Endothelial cell (in vitro differentiated cells): ENCODE data around the gene ELAVL3. TPM values are rescaled to one million over a fixed set of nuclear protein-coding genes. Genes with fewer than 3 reads are reported as not detected.
"Not testable (repeated sequence)": the region's sequence is repeated elsewhere in the genome, so short reads cannot be mapped to it uniquely, and the experiment has no call there.

ENCODE experiments used
- DNase-seq: peaks from one replicate; pipeline ENCODE4 v3.0.0; 2021; ENCODE audit warnings: low spot score
- H3K27ac Mint-ChIP-seq: one replicate; pipeline ENCODE4 v1.8.0; 2021; ENCODE audit warnings: mixed read lengths, inconsistent platforms; ENCODE audit not compliant: unreplicated experiment
- H3K27me3 Mint-ChIP-seq: one replicate; pipeline ENCODE4 v1.8.0; 2021; ENCODE audit warnings: mild to moderate bottlenecking, moderate library complexity, mixed read lengths, inconsistent platforms; ENCODE audit not compliant: unreplicated experiment
- H3K36me3 Mint-ChIP-seq: one replicate; pipeline ENCODE4 v1.8.0; 2021; ENCODE audit warnings: mild to moderate bottlenecking, low read depth, mixed read lengths, inconsistent platforms; ENCODE audit not compliant: unreplicated experiment
- H3K4me1 Mint-ChIP-seq: one replicate; pipeline ENCODE4 v1.8.0; 2021; ENCODE audit warnings: mild to moderate bottlenecking, mixed read lengths, inconsistent platforms; ENCODE audit not compliant: unreplicated experiment
- H3K4me3 Mint-ChIP-seq: one replicate; pipeline ENCODE4 v1.8.0; 2021; ENCODE audit warnings: mild to moderate bottlenecking, mixed read lengths, inconsistent platforms; ENCODE audit not compliant: unreplicated experiment
- H3K9me3 Mint-ChIP-seq: one replicate; pipeline ENCODE4 v1.8.0; 2021; ENCODE audit warnings: mixed read lengths, inconsistent platforms; ENCODE audit not compliant: unreplicated experiment
- CTCF ChIP-seq: fragments of 200-600 bp; sonication (generic); IDR thresholded peaks from one replicate; pipeline ENCODE4 v1.5.0; 2021; ENCODE audit warnings: antibody characterized with exemption; ENCODE audit not compliant: unreplicated experiment
- total RNA-seq: library from RNA; stranded (reverse); fragmentation: NEBNext Ultra II Directional; extraction: Animal tissue kit (Norgen Biotek cat#: 25700); gene quantifications from one replicate; pipeline ENCODE4 v1.2.1, GENCODE V29; 2021; ENCODE audit not compliant: unreplicated experiment

ELAVL3 gene
- total RNA-seq, 1 donor from 2014 or later, result 0.54 TPM

- TF ChIP-seq CTCF, result no peak
- DNase-seq, result peak; percentile 40
- Mint-ChIP-seq H3K4me1 (peaks cover 16% of the 10 kb centered on the region), H3K4me3 (peak overlapping the region; percentile 99), H3K36me3 (peaks cover 4% of the 10 kb centered on the region), H3K27ac (peak overlapping the region; percentile 100), H3K9me3 (no peaks in the 10 kb centered on the region), H3K27me3 (peaks cover 17% of the 10 kb centered on the region)
Observed at GRCh38 chr19:11435833-11436313, 45.0 kb downstream of the ELAVL3 start.

- no peaks in the 10 kb centered on the region for H3K9me3 Mint-ChIP-seq
- DNase-seq, result peak; percentile 99
- peak within 1 kb of the TSS; percentile 100 for H3K27ac Mint-ChIP-seq
- H3K4me1 Mint-ChIP-seq, result peaks cover 16% of the 10 kb centered on the region
- peak within 1 kb of the TSS; percentile 99 for H3K4me3 Mint-ChIP-seq
- H3K36me3 Mint-ChIP-seq, result peaks cover 3% of the 10 kb centered on the region
- H3K27me3 Mint-ChIP-seq, result peaks cover 17% of the 10 kb centered on the region
- peak; percentile 95 for TF ChIP-seq CTCF
Observed at GRCh38 chr19:11435057-11435832, 45.6 kb downstream of the ELAVL3 start, which contains the start of the genes ODAD3 and PRKCSH. Gene ODAD3 (minus strand): TSS chr19:11435121. CDS start chr19:11435016, 105 bp downstream. Gene PRKCSH (plus strand): TSS chr19:11435635. CDS start chr19:11436118, 483 bp downstream.

- H3K27me3 Mint-ChIP-seq, result peaks cover 17% of the 10 kb centered on the region
- TF ChIP-seq CTCF, result no peak
- H3K36me3 Mint-ChIP-seq, result peaks cover 3% of the 10 kb centered on the region
- no peak for DNase-seq
- peak overlapping the region; percentile 100 for H3K27ac Mint-ChIP-seq
- H3K4me3 Mint-ChIP-seq, result peak overlapping the region; percentile 99
- no peaks in the 10 kb centered on the region for H3K9me3 Mint-ChIP-seq
- peaks cover 16% of the 10 kb centered on the region for H3K4me1 Mint-ChIP-seq
Observed at GRCh38 chr19:11434703-11435056, 46.2 kb downstream of the ELAVL3 start.

- not testable (repeated sequence) for DNase-seq, H3K4me3 Mint-ChIP-seq, H3K9me3 Mint-ChIP-seq, H3K36me3 Mint-ChIP-seq, H3K27ac Mint-ChIP-seq
- Mint-ChIP-seq H3K4me1 (peaks cover 16% of the 10 kb centered on the region), H3K27me3 (peaks cover 14% of the 10 kb centered on the region)
Observed at GRCh38 chr19:11433526-11433925, 47.3 kb downstream of the ELAVL3 start.

GRCh38 chr19:11426656-11427055 is 54.2 kb downstream of the ELAVL3 start:
- H3K27ac Mint-ChIP-seq, result no peak overlapping the region
- no peaks in the 10 kb centered on the region for H3K9me3 Mint-ChIP-seq
- TF ChIP-seq CTCF, result no peak
- no peaks in the 10 kb centered on the region for H3K36me3 Mint-ChIP-seq
- H3K27me3 Mint-ChIP-seq, result peaks cover 4% of the 10 kb centered on the region
- DNase-seq, result no peak
- H3K4me1 Mint-ChIP-seq, result no peaks in the 10 kb centered on the region
- no peak overlapping the region for H3K4me3 Mint-ChIP-seq
